Embryonic facial prominence (tissue), 1 donor: ENCODE measurements around the gene YTHDF1.

ENCODE experiments used
- DNase-seq: peaks from one replicate; pipeline ENCODE4 v3.0.0-alpha.2; 2016; ENCODE audit errors: extremely low spot score

Gene YTHDF1

DNA sequence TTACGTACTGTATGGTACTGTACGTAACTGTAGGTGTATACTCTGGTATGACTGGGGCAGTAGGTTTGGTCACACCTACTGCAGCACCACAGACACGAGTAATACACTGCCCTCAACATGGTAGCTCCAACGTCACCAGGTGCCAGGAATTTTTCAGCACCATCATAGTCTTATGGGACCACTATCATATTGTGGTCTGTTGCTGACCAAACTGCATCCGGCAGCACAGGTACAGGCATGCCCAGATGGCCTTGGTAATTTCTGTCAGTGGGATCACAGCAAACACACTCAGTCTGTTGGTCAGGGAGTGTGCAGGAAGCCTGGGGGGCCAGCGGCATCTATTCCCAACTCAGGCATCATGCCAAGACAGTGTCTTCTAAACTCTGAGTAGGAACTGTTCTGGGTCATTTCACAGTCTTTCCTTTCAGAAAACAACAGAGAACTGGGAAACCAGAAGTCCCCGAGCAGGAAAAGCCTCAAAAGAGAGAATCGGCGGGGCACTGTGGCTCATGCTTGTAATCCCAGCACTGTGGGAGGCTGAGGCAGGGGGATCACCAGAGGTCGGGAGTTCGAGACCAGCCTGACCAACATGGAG lies 5.8 kb downstream of the YTHDF1 start:
- no peak for DNase-seq

DNA sequence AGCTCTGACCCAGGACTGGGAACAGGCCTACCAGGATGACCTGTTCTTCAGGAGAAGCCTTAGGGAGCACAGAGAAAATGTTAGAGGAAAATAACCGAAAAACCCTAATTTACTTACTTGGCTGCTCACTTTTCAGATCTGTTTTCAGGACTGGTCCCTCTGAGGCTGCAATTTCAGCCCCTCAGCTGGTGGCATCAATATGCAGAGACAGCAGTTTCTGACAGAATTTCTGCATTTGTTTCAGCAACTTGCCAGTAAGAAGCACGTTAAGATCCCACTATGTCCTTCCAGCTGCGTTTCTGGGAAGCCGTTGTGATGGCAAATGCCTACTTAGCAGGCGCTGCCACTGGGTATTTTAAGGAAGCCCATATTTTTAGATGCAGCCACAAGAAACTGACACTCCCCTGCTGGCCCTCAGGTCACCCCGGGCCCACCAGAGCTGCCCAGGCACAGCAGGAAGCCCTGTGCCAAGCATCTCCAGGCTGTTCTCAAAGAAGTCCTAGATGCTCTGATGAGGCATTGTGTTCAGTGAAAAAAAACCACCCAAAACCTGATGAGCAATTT lies 7.5 kb downstream of the YTHDF1 start:
- DNase-seq, result no peak

DNA sequence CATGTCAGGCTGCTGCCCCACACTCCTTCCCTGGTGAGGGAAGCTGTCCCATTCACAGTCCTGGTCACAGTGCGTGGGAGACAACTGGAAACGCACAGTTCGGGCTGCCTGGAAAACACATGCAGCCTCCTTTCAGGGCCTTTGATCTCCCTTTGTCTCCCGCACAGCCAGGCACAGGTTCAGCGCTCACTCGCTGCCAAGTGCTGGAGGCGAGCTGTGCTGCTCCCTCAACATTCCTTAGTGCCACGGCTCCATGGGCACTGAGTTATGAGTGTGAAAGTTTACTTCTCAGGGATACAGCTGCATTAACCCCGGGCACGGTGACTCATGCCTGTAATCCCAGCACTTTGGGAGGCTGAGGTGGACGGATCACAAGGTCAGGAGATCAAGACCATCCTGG lies 9.1 kb downstream of the YTHDF1 start:
- DNase-seq, result no peak

GRCh38 chr20:63205896-63206295 lies 10.0 kb downstream of the YTHDF1 start:
- DNase-seq, result no peak

GRCh38 chr20:63204362-63204761 lies 11.6 kb downstream of the YTHDF1 start:
- no peak for DNase-seq

- no peak for DNase-seq
Observed at GRCh38 chr20:63202811-63203526, 13.0 kb downstream of the YTHDF1 start.

- no peak for DNase-seq
Observed at GRCh38 chr20:63202021-63202420, 13.9 kb downstream of the YTHDF1 start.

DNA sequence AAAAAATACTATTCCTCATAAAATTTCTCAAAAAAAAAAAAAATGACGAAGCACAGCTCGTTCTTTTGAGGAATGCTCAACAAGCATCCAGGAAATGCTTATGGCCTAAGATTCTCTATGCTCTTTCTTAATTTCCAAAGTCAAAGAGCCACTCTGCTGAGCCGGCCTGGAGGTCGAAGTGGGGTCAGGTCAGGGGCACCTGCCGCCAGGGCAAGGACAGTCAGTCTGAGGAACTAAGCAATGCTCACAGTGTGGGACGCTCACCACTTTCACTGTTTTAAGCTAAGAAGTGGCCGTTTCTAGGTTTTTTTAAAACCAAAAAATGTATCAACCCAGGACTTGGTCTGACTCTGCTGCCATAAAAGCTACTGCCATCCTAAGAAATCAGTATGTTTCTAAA lies 17.3 kb downstream of the YTHDF1 start:
- no peak for DNase-seq

- no peak for DNase-seq
Observed at GRCh38 chr20:63196768-63197470, 19.0 kb downstream of the YTHDF1 start.

GRCh38 chr20:63194797-63195173 lies 21.1 kb downstream of the YTHDF1 start:
- DNase-seq, result no peak

DNA sequence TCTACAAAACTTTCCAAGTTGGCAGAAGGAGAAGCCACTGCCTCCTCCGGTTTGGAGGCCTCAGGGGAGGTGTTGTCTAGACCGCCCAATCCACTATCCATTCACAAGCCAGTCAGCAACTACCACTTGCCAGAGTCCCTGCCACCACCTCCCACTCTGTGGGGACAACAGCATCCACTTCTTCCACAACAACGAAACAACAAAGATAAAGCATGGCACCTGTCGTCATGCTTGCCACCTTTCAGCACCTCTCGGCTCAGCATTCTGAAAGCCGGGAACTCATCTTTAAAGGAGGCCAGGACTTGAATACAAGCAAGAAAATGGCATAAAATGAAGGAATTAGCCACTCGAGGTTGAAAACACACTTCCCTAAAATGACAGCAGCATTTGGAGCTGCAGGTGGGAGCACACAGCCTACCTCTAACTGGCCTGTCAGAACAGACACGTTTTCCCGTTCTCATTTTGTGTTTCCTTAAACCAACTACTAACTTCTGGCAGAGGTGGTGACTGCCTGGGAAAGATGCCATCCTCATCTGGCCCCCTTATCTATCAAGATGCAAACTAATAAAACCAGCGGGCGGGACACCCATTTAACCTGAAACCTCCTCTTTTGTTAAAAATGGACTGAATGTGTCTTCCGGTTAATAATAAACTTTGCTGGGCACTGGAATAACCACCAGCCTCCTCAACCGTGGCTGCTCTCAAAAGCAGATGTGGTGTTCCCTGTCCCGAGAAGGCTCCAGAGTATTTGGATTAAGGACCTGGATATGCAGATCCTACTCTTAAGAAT lies 21.7 kb downstream of the YTHDF1 start:
- DNase-seq, result no peak

- no peak for DNase-seq
Observed at GRCh38 chr20:63192721-63193120, 23.2 kb downstream of the YTHDF1 start.

- no peak for DNase-seq
Observed at GRCh38 chr20:63191400-63191799, 24.5 kb downstream of the YTHDF1 start.

DNA sequence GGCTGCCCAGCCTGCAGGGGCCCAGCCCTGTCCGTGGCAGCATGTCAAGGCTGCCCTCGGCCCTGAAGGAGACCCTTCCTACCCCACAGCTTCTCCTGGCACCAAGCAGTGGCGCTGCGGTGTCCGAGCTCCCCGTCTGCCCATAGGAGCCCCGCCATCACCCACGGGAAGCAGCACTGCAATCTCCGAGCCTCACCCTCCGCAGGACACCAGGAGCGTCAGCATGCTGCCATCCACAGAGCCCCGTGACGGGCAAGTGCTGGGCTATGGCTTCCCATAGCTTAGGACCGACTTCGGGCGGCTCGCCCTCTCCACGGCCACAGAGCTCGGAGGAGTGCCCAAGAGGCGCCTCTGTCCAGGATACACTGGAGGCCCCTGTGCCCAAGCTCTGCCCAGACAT lies 25.1 kb downstream of the YTHDF1 start:
- DNase-seq, result no peak

GRCh38 chr20:63189846-63190559 lies 25.9 kb downstream of the YTHDF1 start:
- no peak for DNase-seq

DNA sequence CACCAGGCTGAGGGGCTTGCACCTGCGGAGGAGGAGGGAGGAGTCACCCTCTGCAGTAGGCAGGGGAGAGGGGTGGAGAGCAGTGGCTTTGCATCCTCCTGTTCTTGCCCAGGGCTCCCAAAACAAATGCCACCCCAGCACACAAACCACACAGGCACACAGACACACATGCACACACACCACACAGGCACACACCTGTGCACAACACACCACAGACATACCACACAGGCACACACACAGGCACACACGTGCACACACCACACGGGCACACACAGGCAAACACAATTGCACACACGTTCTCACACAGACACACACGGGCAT lies 26.6 kb downstream of the YTHDF1 start:
- DNase-seq, result no peak

- no peak for DNase-seq
Observed at GRCh38 chr20:63188641-63189321, 27.1 kb downstream of the YTHDF1 start.

- no peak for DNase-seq
Observed at GRCh38 chr20:63188159-63188442, 27.8 kb downstream of the YTHDF1 start.

DNA sequence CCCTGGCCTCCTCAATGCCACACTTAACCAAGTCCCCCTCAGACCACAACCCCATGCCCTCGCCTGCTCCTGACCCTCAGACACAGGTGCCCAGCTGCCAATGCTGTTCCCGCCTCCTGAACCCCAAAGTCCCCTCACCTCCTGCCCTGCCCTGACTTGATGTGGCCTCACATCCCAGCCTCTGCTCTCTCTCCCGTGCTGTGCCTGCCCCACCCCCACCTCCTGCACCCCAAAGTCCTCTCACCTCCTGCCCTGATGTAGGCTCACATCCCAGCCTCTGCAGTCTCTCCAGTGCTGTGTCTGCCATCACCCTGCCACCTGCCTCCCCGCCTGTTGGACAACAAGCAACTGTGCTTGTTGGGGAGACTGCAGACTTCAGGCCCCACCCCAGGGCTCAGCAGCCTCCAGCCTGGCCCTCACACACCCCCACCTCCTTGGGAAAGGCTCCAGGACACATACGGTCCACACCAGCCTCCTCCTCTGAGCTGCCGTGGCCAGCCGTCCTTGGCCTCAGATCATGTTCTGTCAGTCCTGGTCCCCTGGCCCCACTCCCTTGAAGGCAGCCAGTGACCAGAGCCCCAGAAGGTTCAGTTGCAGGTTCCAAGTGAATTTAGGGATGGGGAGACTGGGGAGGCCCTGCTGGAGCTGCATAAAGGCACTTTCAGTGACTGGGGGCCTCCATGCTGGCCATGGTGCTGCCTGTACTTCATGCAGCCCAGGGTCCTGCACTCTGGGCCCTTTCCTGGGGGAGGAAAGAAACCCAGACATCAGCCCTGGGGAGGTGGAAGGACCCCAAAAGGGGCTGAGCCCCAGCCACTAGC lies 28.4 kb downstream of the YTHDF1 start:
- no peak for DNase-seq
